RPMI7951 (cell line): ENCODE measurements around the gene TAS1R2. TPM values are rescaled to one million over a fixed set of nuclear protein-coding genes. Genes with fewer than 3 reads are reported as not detected.

Experiments used
- DNase-seq: peaks from one replicate; pipeline ENCODE4 v3.0.0-alpha.2; 2012; ENCODE audit warnings: low read depth
- total RNA-seq: library from RNA; depleted of rRNA; stranded (reverse); fragments of >200 nt; shearing (Covaris generic); gene quantifications from 2 replicates; pipeline ENCODE4 v1.2.3, GENCODE V29; 2014; rRNA removed

Gene TAS1R2
- total RNA-seq, 1 experiment from 2014 or later, result not detected

DNA sequence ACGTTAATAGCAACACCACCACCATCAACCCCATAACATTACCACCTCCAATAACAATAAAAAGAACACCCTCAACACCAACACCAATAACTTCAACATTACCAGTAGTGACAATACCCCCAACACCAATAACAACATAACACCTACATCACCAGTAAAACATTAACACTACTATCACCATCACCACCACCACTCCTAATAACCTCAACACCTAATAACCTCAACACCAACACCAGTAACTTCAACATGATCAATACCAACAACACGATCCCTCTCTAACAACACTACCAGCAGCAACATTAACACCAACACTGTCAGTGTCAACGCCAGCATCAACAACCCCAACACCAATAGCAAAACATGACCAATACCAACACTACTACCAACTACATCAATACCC, 57.2 kb downstream of the TAS1R2 start:
- DNase-seq, result no peak

DNA sequence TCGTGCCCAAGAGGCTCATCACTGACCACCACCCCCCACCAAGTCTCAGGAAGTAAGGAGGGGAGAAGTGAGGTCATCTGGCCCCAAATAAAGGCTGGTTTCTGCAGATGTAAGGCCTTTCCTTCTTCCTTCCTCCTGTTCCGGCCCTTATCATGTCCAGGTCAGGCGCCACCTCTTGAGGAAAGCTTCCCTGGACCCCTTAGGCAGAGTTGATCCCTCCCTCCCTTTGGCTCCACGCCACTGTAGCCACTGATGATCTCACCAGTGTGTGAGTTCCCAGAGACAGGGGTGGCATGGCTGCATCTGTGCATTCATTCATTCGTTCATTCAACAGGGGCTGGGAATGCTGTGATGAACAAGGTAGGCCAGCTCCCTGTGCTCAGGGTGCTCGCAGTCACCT, 59.2 kb downstream of the TAS1R2 start:
- no peak for DNase-seq

DNA sequence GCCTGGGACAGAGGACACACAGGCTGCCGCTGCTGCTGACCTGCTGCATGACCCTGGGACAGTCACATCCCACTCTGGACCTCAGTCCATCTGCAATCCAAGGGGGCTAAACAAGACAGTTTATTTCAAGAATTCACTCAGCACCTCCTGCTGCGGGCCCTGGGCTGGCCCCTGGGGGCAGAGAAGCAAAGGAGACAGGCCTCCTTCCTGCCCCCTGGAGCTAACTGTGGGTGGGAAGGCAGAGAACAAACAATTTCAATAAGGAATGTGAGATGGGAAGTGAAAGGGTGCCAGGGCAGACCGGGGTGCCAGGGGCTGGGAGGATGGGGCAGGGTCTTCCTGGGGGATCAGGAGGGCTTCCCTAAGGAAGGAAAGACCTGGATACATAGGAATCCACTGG, 60.0 kb downstream of the TAS1R2 start:
- no peak for DNase-seq

DNA sequence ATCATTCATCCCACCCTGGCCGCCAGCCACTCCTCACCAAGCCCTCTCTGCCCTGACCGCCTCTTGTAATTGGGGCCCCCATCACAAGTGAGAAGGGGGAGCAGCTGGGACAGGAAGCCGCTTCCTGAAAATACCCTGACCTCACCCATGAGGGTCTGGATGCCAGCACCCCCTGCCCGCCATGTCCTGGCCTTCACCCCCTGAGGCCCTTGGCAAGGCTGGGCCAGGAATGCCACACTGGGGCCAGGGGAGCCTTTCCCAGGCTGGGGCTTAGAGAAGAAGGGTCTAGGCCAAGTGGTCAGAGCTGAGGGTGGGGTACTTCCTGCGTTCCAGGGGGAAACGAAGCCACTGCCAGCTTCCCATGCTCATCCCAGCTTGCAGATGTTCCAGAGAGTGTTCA, 60.5 kb downstream of the TAS1R2 start:
- DNase-seq, result no peak

DNA sequence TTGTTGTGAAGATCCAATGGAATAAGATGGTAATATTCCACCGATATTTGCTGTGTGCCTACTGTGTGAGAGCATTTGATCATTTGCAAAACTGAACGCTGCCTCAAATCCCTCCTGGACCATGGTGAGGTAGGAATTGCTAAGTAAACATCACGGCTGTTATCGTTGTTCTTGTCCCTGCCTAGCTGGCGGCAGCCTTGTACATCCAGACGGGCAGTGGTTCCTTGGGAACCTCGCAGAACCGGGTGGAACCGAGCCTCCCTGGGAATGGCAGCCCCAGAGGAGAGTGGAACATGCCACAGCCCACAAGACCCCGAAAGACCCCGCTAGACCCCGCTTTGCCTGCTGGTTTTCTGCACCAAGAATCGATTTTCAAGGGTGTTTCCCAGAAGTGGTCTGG, 60.9 kb downstream of the TAS1R2 start:
- no peak for DNase-seq

DNA sequence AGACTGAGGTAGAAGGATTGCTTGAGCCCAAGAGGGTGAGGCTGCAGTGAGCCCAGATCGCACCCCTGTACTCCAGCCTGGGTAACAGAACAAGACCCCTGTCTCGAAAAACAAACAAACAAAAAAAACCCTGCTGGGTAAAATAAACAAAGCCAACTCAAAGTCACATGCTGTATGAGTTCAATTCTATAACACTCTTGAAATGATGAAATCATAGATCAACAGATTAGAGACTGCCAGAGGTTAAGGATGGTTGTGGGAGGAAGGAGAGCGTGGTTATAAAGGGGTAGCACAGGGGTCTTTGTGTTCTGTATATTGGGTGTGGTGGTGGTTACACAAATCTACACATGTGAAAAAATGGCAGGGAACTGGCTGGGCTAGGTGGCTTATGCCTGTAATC, 62.5 kb downstream of the TAS1R2 start:
- DNase-seq, result no peak

DNA sequence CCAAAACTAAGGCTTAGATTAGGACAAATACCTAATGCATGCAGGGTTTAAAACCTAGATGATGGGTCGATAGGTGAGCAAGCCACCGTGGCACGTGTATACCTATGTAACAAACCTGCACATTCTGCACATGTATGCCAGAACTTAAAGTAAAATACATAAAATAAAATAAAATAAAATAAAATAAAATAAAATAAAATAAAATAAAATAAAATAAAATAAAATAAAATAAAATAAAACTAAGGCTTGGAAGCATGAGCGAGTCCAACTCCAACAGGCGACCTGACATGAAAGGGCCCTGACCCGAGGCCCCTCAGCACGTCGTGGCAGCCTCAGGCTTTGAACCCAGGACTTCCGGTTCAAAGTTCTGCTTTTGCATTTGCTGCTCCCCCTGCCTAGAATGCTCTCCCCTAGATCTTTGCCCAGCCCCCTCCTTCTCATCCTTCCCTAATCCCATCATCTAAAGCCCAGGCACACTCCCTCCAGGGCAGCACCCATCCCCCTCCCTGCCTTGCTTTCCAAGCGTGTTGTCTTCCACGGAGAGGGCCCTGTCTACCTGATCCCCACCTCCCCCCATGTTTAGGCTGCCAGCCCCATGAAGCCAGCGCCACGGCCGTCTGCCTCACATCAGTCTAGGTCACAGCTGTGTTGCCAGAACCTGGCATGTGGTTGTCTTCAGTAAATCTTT, 64.3 kb downstream of the TAS1R2 start:
- no peak for DNase-seq

DNA sequence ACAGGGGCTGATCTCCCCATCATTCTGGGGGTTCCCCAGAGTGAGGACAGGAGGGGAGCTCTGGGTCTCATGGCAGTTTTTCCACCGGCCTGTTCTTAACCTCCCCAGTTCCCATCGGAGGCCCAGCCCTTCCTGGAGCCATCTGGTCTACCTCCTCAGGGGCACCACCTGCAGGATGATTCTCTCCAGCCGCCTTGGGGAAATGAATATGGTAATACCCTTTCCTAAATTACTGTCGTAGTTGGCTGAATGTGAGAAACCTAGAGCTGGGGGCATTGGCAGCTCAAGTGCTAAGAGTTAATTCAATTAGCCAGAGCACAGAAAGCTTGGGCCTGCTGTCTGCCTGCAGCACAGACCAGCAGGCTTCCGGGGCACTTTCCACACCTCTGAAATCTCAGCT, 64.9 kb downstream of the TAS1R2 start:
- DNase-seq, result no peak

DNA sequence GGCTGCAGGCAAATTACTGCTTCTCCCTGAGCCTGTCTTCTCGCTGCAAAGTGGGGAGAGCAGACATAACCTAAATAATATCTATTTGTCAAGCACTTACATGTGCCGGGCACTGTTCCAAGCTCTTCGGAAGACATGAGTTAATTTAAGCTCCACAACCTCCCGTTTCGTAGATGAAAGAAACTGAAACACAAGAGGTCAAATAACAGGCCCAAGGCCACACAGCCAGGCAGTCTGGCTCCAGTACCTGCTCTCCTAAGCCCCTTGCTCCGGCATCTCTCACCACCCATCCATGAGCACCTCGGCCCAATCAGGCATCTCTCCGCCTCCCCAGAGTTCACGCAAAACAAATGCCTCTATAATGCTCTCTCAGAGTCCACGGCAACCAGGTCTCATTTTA, 65.4 kb downstream of the TAS1R2 start:
- DNase-seq, result no peak

DNA sequence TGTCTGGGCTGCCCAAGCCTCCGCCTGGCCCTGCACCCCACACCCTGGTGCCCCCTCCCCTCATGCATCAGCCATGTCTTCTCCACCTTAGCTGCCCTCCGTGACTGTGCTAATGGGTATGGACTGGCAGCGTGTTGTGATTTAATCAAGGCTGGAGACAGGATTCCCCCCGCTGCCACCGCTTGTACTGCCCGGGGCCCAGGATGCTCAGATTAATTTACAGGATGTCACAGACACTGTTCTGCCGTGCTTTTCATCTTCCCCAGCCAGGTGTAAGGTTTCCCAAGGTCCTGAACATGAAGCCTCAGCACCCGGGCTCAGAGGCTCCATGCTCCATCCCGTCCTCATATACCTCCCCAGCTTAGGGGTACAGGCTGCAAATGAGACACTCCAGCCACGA, 66.3 kb downstream of the TAS1R2 start:
- no peak for DNase-seq

DNA sequence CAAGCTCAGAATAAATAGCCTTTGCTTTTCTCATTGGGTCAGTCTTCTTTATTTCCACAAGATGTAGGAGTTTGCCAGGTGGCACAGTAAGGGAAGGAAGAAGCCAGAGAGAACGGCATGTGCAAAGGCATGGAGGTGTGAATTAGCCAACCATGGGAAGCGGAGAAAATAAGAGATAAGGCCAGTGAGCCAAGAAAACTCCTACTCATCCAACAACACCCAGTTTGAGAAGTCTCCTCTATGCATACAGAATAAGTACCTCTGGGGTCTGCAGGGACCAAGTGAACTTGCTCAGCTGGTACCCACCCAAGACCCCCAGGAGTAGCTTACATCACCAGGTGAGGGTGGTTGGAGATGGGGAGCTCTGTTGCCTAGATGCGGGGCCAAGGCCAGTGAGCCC, 66.7 kb downstream of the TAS1R2 start:
- DNase-seq, result no peak

Other genes with a start within 250 kb of the TAS1R2 start
- gene PAX7, start 228.8 kb downstream of the TAS1R2 start, total RNA-seq, result not detected in 2 replicates
- gene ALDH4A1, start 42.9 kb upstream of the TAS1R2 start, total RNA-seq, result 13.1 and 13.4 TPM in 2 replicates
- 9.1 and 9.9 TPM in 2 replicates for gene IFFO2, start 97.0 kb upstream of the TAS1R2 start, total RNA-seq